Stimulated activated CD8-positive, alpha-beta memory T cell treated with anti-CD3 and anti-CD28 coated beads, Interleukin-4, amount 100 ng/mL, for 1 hour (primary cell): ENCODE results near the gene KATNA1.
"Not testable (repeated sequence)": the region's sequence is repeated elsewhere in the genome, so short reads cannot be mapped to it uniquely, and the experiment has no call there.

Experiments
- DNase-seq, 2 donors: peaks; one replicate each; pipeline ENCODE4 v3.0.0-alpha.2; 2020; ENCODE audit warnings: low read depth in 2 of 2, low spot score in 1 of 2

Gene KATNA1

DNA sequence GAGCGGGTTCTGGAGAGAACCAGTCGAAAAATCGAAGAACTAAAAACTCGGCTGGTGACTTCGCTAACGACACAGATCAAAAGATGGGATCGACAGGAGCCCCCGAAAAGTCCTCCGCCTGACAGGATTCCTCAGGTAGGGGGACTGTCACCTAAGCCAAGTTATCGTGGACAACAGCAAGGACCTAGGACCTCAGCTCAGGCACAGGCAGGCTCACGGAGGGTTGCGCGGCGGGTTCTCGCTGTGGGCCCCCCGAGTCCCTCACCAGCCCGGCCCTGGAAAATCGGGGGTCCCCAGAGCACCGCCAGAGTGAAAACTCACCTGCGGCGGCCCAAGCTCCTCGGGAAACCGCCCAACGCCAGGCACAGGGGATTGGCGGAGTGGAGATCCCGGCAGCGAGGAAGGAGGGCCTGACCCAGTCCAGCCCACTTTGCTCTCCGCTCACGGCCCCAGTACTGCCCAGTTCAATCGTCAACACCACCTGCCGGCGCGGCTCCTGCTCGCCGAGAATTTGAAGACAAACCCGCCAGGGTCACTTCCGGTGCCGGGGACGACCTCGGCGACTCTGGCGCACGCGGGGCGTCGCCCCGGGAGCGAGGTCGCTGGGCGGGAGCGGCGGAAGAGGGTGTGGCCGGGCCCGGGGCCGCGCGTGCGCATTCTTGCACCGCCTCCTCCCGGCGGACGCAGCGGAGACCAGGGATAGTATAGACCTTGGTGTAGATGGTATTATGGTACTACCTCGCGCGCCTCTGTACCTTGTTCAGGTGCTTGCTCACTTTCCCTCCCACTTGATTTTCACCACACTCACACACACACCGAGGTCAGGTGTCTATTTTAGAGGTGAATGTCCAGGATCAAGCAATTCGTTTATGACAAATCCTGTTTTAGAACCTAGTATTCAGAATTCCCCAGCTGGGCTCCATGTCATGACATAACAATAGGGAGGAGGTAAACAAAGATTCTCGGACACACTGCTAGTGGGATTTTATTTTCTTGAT lies at the start of gene KATNA1:
Gene KATNA1, minus strand, starts transcription at position 567 of the 998 bp plus-strand sequence. CDS start 10,167 bp downstream, outside the sequence.
- DNase-seq: peak; percentile 67 to 75

DNA sequence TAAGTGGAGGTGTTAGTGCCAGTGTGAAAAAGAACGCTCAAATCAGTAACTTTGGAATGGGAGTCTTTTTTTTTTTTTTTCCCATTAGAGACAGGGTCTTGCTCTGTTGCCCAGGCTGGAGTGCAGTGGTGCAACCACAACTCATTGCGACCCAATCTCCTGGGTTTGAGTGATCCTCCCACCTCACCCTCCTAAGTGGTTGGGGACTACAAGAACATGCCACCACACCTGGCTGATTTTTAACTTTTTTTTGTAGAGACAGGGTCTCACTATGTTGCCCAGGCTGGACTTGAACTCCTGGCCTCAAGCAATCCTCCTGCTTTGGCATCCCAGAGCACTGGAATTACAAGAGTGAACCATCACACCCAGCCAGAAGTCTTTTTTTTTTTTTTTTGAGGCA lies 49.7 kb upstream of the KATNA1 start:
- DNase-seq: no peak

DNA sequence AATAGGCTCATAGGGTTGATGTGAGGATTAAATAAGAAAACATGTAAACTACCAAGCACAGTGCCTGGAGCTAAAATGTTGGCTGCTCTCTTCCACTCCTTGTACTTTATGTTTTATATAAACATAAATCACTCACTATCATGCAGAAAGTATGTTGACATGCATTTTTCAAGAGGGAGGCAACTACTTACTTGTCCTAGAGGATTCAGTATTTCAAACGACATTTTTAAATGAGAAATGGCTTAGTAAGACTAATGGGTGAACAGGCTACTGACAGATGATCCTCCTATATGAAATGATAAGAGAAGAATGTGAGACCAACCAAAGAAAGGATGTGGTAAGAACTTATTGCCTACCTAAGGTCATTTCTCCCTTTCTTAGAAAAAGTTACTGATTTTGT lies 48.4 kb upstream of the KATNA1 start:
- no peak for DNase-seq

DNA sequence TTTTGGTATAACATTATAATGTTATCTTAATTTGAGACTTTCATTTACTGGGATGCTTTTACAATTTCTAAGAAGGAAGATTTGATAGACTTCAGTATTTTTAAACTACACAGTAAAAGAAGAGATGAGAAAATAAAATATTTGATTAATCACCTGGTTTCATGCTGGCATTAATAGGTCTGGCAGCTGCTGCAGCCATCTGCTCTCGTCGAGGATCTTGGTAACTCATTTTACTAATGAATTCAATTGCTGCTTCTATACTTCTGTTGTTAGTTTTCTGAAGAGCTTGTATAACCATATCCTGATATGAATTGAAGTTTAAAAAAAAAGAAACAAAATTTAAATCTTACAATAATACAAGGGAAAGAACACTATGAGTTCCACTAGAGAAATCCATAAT lies 46.4 kb upstream of the KATNA1 start:
- no peak for DNase-seq

DNA sequence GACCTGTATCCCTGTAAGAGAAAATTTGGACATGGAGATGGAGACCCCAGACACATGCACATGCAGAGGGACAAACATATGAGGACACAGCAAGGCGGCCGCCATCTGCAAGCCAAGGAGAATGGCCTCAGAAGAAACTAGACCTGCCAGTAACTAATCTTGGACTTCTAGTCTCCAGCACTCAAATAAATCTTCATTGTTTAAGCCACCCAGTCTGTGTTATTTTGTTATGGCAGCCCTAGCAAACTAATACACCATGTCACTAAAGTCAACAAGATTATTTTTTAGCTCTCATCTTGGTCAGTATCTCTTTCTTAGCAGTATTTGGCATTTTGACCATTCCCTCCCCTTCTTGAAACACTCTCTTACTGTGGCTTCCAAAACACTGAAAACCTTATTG lies 42.7 kb upstream of the KATNA1 start:
- DNase-seq: no peak

DNA sequence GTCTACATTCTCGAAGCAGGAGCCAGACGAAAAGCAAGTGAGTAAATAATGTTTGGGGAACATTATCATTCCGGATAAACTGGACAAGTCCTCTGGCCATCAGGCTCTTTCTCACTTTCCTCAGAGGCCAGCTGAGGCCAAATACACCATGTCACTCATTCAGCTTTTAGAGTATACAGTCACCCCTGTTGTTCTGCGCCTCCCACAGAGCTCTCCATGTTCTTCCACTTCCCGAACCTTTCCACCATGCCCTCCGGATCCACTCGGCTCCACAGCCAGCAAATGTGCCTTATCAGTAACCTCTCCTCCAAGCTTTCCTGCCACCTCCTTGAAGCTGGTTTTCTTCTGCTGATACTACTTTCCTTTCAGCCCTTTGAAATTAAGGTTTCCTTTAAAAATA lies 37.7 kb upstream of the KATNA1 start:
- no peak for DNase-seq

DNA sequence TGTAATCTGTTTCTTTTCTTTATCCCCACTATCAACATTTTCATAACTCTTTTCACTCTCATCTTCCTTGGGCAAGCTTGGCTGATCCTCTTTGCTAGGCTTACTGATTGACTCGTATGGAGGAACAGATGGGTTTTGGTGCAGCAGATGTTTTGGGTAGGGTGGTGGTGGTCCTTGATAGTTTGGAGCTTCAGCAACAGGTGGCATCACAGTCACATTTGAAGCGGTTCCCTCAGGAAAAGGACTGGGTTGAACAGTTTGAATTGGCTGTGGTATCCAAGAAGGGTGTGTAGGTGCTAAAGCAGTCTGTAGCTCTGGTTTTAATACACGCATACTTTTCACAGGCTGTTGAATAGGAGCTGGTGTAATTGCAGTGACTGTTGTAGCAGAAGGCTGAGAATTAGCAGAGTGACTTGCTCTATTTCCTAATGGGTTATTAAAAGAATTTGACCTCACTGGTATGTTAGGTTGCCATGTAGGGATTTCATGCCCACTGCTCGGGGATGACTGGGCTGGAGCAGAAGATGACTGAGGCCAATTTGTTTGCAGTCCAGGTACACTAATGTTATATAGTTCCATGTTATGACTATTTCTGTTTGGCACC lies 34.8 kb upstream of the KATNA1 start:
- no peak for DNase-seq

DNA sequence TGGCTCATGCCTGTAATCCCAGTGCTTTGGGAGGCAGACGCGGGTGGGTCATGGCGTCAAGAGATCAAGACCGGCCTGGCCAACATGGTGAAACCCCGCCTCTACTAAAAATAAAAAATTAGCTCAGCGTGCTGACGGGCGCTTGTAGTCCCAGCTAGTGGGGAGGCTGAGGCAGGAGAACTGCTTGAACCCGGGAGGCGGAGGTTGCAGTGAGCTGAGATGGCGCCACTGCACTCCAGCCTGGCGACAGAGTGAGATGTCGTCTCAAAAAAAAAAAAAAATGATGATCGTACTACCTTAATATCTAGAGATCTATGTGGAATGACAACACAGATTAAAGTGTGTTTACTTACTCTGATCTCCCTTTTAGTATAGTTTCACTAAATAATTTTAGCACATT lies 33.3 kb upstream of the KATNA1 start:
- DNase-seq: not testable (repeated sequence)

DNA sequence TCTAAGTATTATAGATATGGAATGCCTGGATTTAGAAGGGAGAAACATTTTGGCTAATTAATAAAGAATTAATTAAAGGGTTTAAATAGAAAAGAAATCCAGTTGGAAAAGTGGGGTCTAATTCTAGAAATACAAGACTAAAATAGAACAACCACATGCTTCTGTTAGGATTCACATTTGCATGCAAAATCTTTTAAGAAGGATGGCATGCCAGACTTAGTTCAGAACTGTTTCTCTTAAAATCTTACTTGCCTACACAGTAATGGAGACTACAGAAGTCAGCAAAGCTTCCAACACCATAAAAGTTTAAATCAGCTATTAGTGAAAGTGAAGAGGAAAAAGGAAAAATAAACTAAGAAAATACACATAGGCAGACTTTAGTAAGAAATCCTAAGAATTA lies 32.7 kb upstream of the KATNA1 start:
- no peak for DNase-seq

DNA sequence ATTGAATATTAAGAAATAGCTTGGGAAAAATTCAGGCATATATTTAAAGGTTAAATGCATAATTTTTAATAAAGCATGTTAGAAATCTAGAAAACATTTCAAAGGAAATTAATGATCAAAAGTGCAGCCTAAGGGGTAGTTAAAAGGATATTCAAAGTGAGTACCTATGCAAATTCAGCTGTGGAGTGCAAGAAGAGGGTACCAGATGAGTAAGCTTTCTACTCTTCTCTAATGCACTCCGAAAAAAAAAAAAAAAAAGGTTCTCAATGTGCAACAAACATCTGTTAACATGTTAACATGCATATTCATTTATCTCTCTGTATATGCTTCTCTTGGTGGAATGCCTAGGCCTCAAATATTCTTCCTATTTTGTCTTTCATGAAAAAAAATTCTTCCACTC lies 32.0 kb upstream of the KATNA1 start:
- no peak for DNase-seq

DNA sequence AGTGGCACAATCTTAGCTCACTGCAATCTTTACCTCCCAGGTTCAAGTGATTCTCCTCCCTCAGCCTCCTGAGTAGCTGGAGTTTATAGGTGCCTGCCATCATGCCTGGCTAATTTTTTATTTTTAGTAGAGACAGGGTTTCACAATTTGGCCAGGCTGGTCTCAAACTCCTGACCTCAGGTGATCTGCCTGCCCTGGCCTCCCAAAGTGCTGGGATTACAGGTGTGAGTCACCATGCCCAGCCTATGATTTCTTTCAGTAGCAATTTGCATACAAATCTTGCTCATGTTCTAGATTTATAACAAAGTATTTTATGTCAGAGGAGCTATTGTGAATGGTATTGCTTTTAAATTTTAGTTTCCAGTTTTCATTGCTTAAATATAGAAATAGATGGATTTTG lies 23.8 kb upstream of the KATNA1 start:
- DNase-seq: not testable (repeated sequence)

DNA sequence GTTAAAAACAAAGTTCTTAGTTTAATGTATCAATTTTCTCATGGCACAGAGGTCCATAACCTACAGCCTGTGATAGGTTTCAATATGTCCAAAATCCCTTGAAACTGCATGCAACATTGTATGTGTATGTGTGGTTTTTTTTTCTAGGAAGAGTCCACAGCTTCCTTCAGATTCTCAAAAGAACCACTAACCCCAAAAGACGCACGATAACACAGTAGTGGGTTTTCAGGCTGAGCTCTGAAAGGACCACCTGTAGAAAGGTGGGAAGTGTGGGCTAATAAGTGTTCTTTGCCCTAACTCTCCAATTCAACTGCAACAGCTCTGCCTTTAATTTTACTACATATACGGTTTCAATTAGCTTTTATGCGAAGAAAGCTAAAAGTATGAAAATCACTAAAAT lies 11.5 kb upstream of the KATNA1 start:
- DNase-seq: no peak

DNA sequence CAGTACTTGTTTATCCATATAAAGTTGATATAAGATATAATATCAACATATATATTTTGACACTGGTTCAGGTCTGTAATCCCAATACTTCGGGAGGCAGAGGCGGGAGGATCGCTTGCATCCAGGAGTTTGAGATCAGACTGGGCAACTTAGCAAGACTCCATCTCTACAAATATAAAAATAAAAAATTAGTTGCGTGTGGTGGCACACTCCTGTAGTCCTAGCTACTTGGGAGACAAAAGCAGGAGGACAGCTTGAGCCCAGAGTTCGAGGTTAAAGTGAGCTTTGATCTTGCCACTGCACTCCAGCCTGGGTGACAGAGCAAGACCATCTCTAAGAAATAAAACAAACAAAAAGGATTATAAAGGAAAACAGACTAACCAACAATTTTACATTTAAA lies 8.9 kb upstream of the KATNA1 start:
- DNase-seq: no peak

DNA sequence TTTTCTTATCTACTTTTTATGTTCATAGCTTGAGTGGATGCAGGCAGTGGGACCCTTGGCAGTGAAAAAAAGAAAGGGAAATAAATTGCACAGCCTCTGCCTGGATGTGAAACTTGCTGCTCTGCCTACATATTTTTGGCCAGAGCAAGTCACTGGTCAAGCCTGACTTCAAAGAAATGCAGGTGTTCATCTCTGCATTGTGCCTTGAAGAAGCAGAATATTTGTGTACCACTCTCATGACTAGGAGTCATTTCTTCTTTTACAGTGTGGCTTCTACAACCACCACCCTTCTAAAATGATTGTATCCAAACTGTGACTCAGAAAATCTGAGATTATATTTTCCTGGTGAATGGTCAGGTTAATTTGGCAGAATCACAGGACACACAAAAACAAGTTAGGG lies 2.5 kb upstream of the KATNA1 start:
- no peak for DNase-seq

DNA sequence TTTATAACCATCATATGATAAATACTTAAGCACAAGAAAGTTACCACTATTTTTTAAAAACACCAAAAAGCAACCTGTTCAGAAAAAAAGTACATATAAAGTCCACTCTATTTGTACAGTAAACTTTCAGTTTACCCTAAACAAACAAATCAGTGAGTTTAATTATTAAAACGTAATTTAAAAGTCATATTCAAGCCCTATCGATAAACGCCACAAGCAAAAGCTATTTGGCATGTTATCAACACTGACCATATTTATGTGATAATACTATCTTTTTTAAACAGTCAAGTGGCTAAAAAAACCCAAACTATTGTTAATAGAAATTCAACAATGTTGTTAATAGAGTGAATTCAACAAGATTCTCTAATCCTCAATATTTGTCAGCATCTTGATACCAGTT lies 1.9 kb downstream of the KATNA1 start:
- no peak for DNase-seq

DNA sequence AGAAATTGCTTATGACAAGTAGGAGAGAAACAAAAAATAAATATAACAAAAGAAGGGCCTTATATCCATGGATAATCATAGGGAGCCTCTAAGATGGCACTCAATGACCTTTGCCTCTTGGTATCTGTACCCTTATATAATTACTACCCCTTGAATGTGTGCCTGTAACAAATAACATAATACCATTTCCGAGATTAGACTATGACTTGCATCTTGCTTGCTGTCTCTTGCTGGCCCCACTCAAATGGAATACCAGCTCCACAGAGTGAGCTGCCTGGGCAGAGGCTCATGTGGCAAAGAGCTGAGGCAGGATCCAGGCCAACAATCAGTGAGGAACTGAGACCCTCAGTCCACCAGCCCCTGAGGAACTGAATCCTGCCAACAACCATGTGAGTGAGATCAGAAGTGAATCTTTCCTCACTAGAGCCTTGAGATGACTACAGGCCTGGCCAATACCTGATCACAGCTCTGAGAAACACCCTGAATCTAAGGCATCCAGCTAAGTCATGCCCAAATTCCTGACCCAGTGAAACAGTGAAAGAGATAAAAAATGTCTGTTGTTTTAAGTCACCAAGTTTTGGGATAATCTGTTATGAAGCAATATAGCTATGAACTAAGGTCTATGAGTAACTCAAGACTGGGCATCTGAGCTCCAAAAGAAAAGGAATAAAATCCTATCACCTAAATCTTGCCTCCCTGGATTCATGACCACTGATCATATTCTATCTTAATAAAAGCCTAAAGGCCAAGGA lies 5.5 kb downstream of the KATNA1 start:
- DNase-seq: no peak

DNA sequence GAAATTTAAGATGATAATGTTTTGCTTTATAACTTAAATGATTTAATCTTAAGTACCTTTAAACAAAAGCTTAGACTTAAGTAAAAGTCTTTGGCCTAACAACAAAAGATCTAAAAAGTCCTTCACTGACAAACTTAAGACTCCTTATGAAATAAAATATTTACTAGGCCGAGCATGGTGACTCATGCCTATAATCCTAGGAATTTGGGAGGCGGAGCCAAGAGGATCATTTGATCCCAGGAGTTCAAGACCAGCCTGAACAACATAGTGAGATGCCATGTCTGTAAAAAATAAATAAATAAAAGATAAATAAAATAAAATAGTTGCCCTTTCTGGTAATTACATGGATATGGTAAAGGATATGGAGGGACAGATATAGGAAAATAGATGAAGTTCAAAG lies 12.4 kb downstream of the KATNA1 start:
- no peak for DNase-seq

DNA sequence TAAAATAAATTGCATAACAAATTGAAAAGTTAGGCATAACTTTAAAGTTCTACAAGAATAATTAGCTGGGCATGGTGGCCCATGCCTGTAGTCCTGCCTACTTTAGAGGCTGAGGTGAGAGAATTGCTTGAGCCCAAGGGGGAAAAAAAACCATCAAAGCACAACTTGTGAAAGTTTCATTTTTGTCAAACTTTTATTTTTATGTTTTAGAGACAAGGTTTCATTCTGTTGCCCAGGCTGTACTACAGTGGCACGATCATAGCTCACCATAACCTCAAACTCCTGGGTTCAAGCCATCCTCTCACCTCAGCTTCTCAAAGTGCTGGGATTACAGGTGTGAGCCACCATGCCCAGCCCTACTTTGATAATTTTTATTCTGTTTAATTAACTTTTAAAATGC lies 14.2 kb downstream of the KATNA1 start:
- DNase-seq: no peak

DNA sequence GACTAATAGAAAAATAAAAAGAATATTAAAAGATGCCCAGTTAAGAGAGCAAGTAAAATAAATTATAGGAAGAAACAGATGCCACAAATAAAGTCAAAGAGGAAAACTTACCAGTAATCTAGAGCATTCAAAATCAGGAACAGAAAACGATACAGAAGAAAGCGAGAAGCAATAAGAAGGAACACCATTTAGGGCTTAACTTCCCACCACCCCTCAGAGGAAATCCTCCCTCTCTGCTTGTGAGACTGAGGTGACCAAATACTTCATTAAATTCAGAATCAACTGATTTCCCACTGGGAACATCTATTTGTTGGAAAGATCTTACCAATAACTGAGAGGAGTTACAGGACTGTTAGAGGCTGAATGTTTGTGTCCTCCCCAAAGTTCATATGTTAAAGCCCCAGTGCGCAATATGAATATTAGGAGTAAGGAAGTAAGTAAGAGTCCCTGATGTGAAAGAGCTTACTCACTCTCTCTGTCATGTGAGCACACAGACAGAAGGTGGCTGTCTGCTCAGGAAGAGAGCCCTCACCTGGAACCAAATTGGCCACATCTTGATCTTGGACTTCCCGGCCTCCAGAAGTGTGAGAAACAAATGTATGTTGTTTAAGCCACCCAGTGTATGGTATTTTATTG lies 19.5 kb downstream of the KATNA1 start:
- DNase-seq: no peak

DNA sequence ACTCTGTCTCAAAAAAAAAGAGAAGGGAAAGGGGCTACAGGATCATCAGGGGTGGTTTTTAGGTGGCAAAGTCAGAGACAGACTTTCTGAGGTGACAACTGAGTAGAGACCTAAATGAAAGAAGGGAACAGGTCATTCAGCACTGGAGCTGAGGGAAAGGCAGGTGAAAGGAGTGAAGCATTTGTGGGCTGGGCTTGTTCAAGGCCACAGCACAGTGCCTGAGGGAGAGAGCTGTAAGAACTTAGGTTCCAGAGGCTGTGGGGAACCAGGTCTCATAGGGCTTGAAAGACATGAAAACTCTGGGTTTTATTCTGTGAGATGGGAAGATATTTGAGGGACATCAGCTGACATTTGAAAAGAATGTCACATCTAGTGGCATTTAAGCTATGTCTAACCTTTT lies 20.8 kb downstream of the KATNA1 start:
- DNase-seq: no peak

DNA sequence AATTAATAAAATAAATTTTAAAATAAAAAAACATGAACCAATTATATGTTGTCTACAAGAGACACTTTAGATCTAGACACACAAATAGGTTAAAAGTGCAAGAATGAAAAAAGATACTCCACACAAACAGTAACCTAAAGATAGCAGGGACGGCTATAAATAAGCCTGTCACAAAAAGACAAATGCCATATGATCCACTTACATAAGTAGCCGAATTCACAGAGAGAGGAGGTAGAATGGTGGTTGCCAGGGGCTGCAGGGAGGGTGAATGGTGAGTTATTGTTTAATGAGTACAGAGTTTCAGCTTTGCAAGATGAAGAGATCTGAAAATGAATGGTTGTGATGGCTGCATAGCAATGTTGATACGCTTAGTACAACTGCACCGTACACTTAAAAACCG lies 32.7 kb downstream of the KATNA1 start:
- no peak for DNase-seq
